ENCODE measurements around the gene CCDC201. TPM values are rescaled to one million over a fixed set of nuclear protein-coding genes. Genes with fewer than 3 reads are reported as not detected.
"Not testable (repeated sequence)": the region's sequence is repeated elsewhere in the genome, so short reads cannot be mapped to it uniquely, and the experiment has no call there.

CCDC201 gene
- total RNA-seq, 1 donor from 2014 or later = not detected

- Histone ChIP-seq H3K9me3 (ENCODE audit: insufficient read depth, low read depth, low read length) (no peaks in the 10 kb centered on the region), H3K27ac (ENCODE audit: low read depth, low read length) (no peak overlapping the region), H3K27me3 (ENCODE audit: insufficient read depth, low read length) (peaks cover 5% of the 10 kb centered on the region), H2AFZ (ENCODE audit: low read depth, low read length) (no peak overlapping the region), H4K20me1 (ENCODE audit: insufficient read depth, low read length) (no peaks in the 10 kb centered on the region), H3K4me1 (ENCODE audit: insufficient read depth, low read length) (no peaks in the 10 kb centered on the region), H3K36me3 (ENCODE audit: insufficient read depth, low read length) (no peaks in the 10 kb centered on the region), H3K4me2 (ENCODE audit: low read length) (no peak overlapping the region), H3K4me3 (ENCODE audit: insufficient read depth, low read depth, low read length) (no peak overlapping the region), H3K9ac (ENCODE audit: low read length) (no peak overlapping the region), H3K79me2 (ENCODE audit: insufficient read depth, low read length) (no peaks in the 10 kb centered on the region)
- Mint-ChIP-seq H3K27ac (ENCODE audit: unreplicated experiment) (no peak overlapping the region), H3K9me3 (ENCODE audit: unreplicated experiment) (peaks cover 4% of the 10 kb centered on the region), H3K4me1 (ENCODE audit: low read depth, unreplicated experiment) (no peaks in the 10 kb centered on the region), H3K4me3 (ENCODE audit: unreplicated experiment) (no peak overlapping the region), H3K36me3 (ENCODE audit: low read depth, unreplicated experiment) (no peaks in the 10 kb centered on the region), H3K27me3 (ENCODE audit: low read depth, unreplicated experiment) (peaks cover 21% of the 10 kb centered on the region)
- FAIRE-seq (no peak), DNase-seq (ENCODE audit: low read depth) (no peak)
- no peak for TF ChIP-seq EZH2 (IDR thresholded peaks at IDR 0.05; ENCODE audit: insufficient read depth, low read length)
Observed at GRCh38 chr7:45865594-45866410, 7.1 kb downstream of the CCDC201 start.

GRCh38 chr7:45863715-45864114 lies 9.2 kb downstream of the CCDC201 start:
- Mint-ChIP-seq H3K27ac (ENCODE audit: unreplicated experiment) (no peak overlapping the region), H3K9me3 (ENCODE audit: unreplicated experiment) (peaks cover 3% of the 10 kb centered on the region), H3K36me3 (ENCODE audit: low read depth, unreplicated experiment) (no peaks in the 10 kb centered on the region), H3K4me1 (ENCODE audit: low read depth, unreplicated experiment) (no peaks in the 10 kb centered on the region), H3K4me3 (ENCODE audit: unreplicated experiment) (no peak overlapping the region), H3K27me3 (ENCODE audit: low read depth, unreplicated experiment) (peaks cover 29% of the 10 kb centered on the region)
- no peak for TF ChIP-seq EZH2 (IDR thresholded peaks at IDR 0.05; ENCODE audit: insufficient read depth, low read length)
- TF ChIP-seq, protein P1, sequence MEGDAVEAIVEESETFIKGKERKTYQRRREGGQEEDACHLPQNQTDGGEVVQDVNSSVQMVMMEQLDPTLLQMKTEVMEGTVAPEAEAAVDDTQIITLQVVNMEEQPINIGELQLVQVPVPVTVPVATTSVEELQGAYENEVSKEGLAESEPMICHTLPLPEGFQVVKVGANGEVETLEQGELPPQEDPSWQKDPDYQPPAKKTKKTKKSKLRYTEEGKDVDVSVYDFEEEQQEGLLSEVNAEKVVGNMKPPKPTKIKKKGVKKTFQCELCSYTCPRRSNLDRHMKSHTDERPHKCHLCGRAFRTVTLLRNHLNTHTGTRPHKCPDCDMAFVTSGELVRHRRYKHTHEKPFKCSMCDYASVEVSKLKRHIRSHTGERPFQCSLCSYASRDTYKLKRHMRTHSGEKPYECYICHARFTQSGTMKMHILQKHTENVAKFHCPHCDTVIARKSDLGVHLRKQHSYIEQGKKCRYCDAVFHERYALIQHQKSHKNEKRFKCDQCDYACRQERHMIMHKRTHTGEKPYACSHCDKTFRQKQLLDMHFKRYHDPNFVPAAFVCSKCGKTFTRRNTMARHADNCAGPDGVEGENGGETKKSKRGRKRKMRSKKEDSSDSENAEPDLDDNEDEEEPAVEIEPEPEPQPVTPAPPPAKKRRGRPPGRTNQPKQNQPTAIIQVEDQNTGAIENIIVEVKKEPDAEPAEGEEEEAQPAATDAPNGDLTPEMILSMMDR (IDR thresholded peaks at IDR 0.05; ENCODE audit: insufficient read depth, low read depth, low read length) = no peak
- peaks cover 6% of the 10 kb centered on the region for H3K27me3 ChIP-seq (ENCODE audit: insufficient read depth, low read length)
- H4K20me1 ChIP-seq (ENCODE audit: insufficient read depth, low read length) = no peaks in the 10 kb centered on the region
- no peak for FAIRE-seq
- H3K9me3 ChIP-seq (ENCODE audit: insufficient read depth, low read depth, low read length) = no peaks in the 10 kb centered on the region
- H3K4me1 ChIP-seq (ENCODE audit: insufficient read depth, low read length) = no peaks in the 10 kb centered on the region
- H3K79me2 ChIP-seq (ENCODE audit: insufficient read depth, low read length) = no peaks in the 10 kb centered on the region
- H3K27ac ChIP-seq (ENCODE audit: low read depth, low read length) = no peak overlapping the region
- no peak overlapping the region for H3K9ac ChIP-seq (ENCODE audit: low read length)
- H3K4me2 ChIP-seq (ENCODE audit: low read length) = no peak overlapping the region
- DNase-seq (ENCODE audit: low read depth) = no peak
- H2AFZ ChIP-seq (ENCODE audit: low read depth, low read length) = no peak overlapping the region
- H3K36me3 ChIP-seq (ENCODE audit: insufficient read depth, low read length) = no peaks in the 10 kb centered on the region
- no peak overlapping the region for H3K4me3 ChIP-seq (ENCODE audit: insufficient read depth, low read depth, low read length)

DNA sequence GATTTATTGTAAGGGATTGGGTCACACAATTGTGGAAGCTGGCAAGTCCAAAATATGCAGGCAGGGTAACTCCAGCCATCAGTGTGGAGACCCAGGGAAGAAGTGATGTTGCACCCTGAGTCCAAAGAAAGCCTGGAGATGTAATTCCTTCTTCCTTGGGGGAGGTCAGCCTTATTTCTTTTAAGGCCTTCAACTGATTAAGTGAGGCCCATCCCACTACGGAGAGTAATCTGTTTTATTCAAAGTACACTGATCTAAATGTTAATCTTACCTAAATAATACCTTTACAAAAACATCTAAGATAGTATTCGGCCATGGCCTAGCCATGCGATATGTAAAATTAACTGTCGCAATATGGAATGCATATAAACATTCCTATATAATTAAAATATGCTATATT lies 16.0 kb downstream of the CCDC201 start:
- H3K9me3 Mint-ChIP-seq (ENCODE audit: unreplicated experiment); H3K4me1 Mint-ChIP-seq (ENCODE audit: low read depth, unreplicated experiment); H2AFZ ChIP-seq (ENCODE audit: low read depth, low read length); H3K4me1 ChIP-seq (ENCODE audit: insufficient read depth, low read length); H3K36me3 Mint-ChIP-seq (ENCODE audit: low read depth, unreplicated experiment); DNase-seq (ENCODE audit: low read depth); H3K9me3 ChIP-seq (ENCODE audit: insufficient read depth, low read depth, low read length); H3K36me3 ChIP-seq (ENCODE audit: insufficient read depth, low read length); H3K27ac ChIP-seq (ENCODE audit: low read depth, low read length); H3K4me3 Mint-ChIP-seq (ENCODE audit: unreplicated experiment); H3K79me2 ChIP-seq (ENCODE audit: insufficient read depth, low read length); FAIRE-seq; H3K27ac Mint-ChIP-seq (ENCODE audit: unreplicated experiment); H3K9ac ChIP-seq (ENCODE audit: low read length); H3K4me2 ChIP-seq (ENCODE audit: low read length); H4K20me1 ChIP-seq (ENCODE audit: insufficient read depth, low read length); H3K4me3 ChIP-seq (ENCODE audit: insufficient read depth, low read depth, low read length): not testable (repeated sequence)
- peaks cover 16% of the 10 kb centered on the region for H3K27me3 Mint-ChIP-seq (ENCODE audit: low read depth, unreplicated experiment)
- peaks cover 11% of the 10 kb centered on the region for H3K27me3 ChIP-seq (ENCODE audit: insufficient read depth, low read length)

DNA sequence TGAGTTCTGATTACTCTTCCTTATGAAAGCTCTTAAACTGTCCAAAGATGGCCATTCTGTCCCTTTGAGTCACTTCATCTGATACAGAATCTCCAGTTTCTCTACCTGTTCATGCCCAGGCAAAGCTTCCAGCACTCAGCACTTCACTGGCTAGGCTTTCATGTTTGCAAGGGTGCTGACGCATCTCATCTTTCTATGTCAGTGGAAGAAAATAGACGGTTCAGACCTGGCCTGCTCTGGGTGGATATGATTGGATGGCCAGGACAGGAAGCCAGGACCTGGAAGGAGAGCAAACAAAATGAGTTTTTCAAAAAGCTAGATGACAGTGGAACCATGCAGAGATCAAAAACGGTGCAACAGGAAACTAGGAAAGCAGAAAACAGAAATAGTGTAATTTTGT lies 17.2 kb downstream of the CCDC201 start:
- H3K27me3 ChIP-seq (ENCODE audit: insufficient read depth, low read length); H3K9ac ChIP-seq (ENCODE audit: low read length); H3K36me3 Mint-ChIP-seq (ENCODE audit: low read depth, unreplicated experiment); H3K4me3 ChIP-seq (ENCODE audit: insufficient read depth, low read depth, low read length); H3K36me3 ChIP-seq (ENCODE audit: insufficient read depth, low read length); FAIRE-seq; H3K4me1 ChIP-seq (ENCODE audit: insufficient read depth, low read length); H3K4me1 Mint-ChIP-seq (ENCODE audit: low read depth, unreplicated experiment); H3K27ac Mint-ChIP-seq (ENCODE audit: unreplicated experiment); H3K79me2 ChIP-seq (ENCODE audit: insufficient read depth, low read length); H3K4me2 ChIP-seq (ENCODE audit: low read length); H3K4me3 Mint-ChIP-seq (ENCODE audit: unreplicated experiment); H2AFZ ChIP-seq (ENCODE audit: low read depth, low read length); H4K20me1 ChIP-seq (ENCODE audit: insufficient read depth, low read length); H3K9me3 ChIP-seq (ENCODE audit: insufficient read depth, low read depth, low read length); H3K27ac ChIP-seq (ENCODE audit: low read depth, low read length); H3K9me3 Mint-ChIP-seq (ENCODE audit: unreplicated experiment); DNase-seq (ENCODE audit: low read depth): not testable (repeated sequence)
- peaks cover 17% of the 10 kb centered on the region for H3K27me3 Mint-ChIP-seq (ENCODE audit: low read depth, unreplicated experiment)

DNA sequence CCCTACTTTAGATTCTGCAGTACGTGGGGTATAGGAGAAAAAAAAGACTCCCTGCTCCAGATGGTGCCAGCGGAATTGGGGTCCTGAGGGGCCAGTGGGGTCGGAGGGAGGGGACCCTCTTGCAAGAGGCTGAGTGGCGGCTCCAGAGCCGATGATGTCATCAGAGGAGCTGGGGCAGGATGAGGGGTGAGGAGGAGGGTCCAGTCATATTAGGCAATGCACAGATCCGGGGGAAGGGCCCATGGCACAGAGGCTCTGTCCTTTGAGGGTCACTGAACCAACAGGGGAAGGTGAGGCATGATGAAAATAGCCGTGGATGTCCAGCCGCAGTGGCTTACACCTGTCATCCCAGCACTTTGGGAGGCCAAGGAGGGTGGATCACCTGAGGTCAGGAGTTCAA lies 19.4 kb downstream of the CCDC201 start:
- not testable (repeated sequence) for H3K27ac Mint-ChIP-seq (ENCODE audit: unreplicated experiment); H3K36me3 ChIP-seq (ENCODE audit: insufficient read depth, low read length); H3K9ac ChIP-seq (ENCODE audit: low read length); H3K9me3 Mint-ChIP-seq (ENCODE audit: unreplicated experiment); H3K36me3 Mint-ChIP-seq (ENCODE audit: low read depth, unreplicated experiment); FAIRE-seq; H3K4me3 Mint-ChIP-seq (ENCODE audit: unreplicated experiment); DNase-seq (ENCODE audit: low read depth); H3K27ac ChIP-seq (ENCODE audit: low read depth, low read length); H2AFZ ChIP-seq (ENCODE audit: low read depth, low read length); H3K27me3 ChIP-seq (ENCODE audit: insufficient read depth, low read length); H3K4me2 ChIP-seq (ENCODE audit: low read length); H3K79me2 ChIP-seq (ENCODE audit: insufficient read depth, low read length); H3K4me1 Mint-ChIP-seq (ENCODE audit: low read depth, unreplicated experiment); H3K4me1 ChIP-seq (ENCODE audit: insufficient read depth, low read length); H3K9me3 ChIP-seq (ENCODE audit: insufficient read depth, low read depth, low read length); H3K4me3 ChIP-seq (ENCODE audit: insufficient read depth, low read depth, low read length); H4K20me1 ChIP-seq (ENCODE audit: insufficient read depth, low read length); H3K27me3 Mint-ChIP-seq (ENCODE audit: low read depth, unreplicated experiment)

Data from astrocyte (in vitro differentiated cells and primary cell).